ENCODE measurements around the gene EFHD1.

Gene EFHD1

GRCh38 chr2:232728785-232729184 is 95.4 kb downstream of the EFHD1 start:
- ATAC-seq, result no peak
- H3K9me3 Mint-ChIP-seq, result no peaks in the 10 kb centered on the region
- no peak for DNase-seq
- H3K4me1 Mint-ChIP-seq, result no peaks in the 10 kb centered on the region
- no peak overlapping the region for H3K4me3 Mint-ChIP-seq
- no peak overlapping the region for H3K27ac Mint-ChIP-seq
- H3K27me3 Mint-ChIP-seq, result no peaks in the 10 kb centered on the region

- H3K4me3 Mint-ChIP-seq, result no peak overlapping the region
- ATAC-seq (no peak), DNase-seq (no peak)
- no peaks in the 10 kb centered on the region for H3K27me3 Mint-ChIP-seq
- no peaks in the 10 kb centered on the region for H3K4me1 Mint-ChIP-seq
- H3K27ac Mint-ChIP-seq, result no peak overlapping the region
- H3K9me3 Mint-ChIP-seq, result no peaks in the 10 kb centered on the region
Measured at GRCh38 chr2:232731470-232731869, 98.1 kb downstream of the EFHD1 start.
